ENCODE results near the gene COL19A1. TPM values are rescaled to one million over a fixed set of nuclear protein-coding genes. Genes with fewer than 3 reads are reported as not detected.

COL19A1 gene
- total and polyA plus RNA-seq, 9 donors, result 0.20 to 0.23 TPM; not detected in 7

DNA sequence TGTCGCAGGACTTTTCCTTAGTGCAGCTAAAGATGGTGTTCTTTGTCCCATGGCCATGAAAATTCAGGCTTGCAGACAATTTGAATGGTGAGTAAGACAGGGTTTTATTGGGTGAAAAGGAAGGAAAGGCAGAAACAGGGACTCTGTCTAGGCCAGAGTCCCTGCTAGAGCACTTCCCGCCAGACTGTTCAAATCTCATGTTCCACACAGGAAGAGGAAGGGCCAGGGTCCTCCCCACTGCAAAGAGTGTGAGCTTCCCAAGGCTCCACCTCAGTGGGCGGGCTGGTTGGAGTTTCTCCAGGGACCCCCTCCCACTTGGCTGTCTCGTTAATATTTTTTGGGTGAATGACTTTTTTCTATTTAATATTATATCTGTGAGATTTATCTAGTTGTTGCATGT is 29.0 kb downstream of the COL19A1 start:
- intact Hi-C loops (cut with DNase I), result no loop called here
- TF ChIP-seq EP300 (IDR thresholded peaks at IDR 0.05), result no peak
- TF ChIP-seq, protein P1, sequence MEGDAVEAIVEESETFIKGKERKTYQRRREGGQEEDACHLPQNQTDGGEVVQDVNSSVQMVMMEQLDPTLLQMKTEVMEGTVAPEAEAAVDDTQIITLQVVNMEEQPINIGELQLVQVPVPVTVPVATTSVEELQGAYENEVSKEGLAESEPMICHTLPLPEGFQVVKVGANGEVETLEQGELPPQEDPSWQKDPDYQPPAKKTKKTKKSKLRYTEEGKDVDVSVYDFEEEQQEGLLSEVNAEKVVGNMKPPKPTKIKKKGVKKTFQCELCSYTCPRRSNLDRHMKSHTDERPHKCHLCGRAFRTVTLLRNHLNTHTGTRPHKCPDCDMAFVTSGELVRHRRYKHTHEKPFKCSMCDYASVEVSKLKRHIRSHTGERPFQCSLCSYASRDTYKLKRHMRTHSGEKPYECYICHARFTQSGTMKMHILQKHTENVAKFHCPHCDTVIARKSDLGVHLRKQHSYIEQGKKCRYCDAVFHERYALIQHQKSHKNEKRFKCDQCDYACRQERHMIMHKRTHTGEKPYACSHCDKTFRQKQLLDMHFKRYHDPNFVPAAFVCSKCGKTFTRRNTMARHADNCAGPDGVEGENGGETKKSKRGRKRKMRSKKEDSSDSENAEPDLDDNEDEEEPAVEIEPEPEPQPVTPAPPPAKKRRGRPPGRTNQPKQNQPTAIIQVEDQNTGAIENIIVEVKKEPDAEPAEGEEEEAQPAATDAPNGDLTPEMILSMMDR (IDR thresholded peaks at IDR 0.05), result no peak
- no peak for TF ChIP-seq POLR2A (IDR thresholded peaks at IDR 0.05)
- Histone ChIP-seq H3K27me3 (no peaks in the 10 kb centered on the region), H3K4me1 (ENCODE audit: insufficient read depth) (no peaks in the 10 kb centered on the region), H3K4me3 (no peak overlapping the region), H3K27ac (no peak overlapping the region), H3K9me3 (no peaks in the 10 kb centered on the region), H3K36me3 (no peaks in the 10 kb centered on the region)
- WGBS, 3 donors, result 91 to 95% (median 94%) methylated on average over 4 of the region's 4 CpGs
- no peak for DNase-seq

DNA sequence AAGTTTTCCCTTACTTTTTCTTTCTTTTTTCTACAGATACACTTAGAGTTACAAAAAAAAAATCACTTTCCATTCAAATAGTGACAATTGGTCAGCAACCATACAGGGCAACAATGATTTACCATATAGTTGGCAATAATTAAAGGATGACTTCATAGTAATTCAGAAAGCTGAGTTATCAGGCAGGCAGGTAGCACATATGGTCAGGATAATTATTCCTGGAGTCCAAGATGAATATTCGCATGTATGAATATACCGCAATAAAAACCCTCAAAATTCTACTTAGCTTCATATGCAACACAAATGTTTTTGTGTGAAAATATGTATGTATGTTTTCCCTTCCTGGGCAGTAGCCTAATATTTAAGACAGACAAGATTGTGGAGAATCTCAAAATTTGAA is 34.5 kb downstream of the COL19A1 start:
- H3K36me3 ChIP-seq, result no peaks in the 10 kb centered on the region
- intact Hi-C loops (cut with DNase I), result no loop called here
- WGBS, 3 donors, result 91 to 94% (median 92%) methylated on average over 2 of the region's 2 CpGs
- TF ChIP-seq, protein P1 (IDR thresholded peaks at IDR 0.05), result no peak
- TF ChIP-seq POLR2A (IDR thresholded peaks at IDR 0.05) (no peak), EP300 (IDR thresholded peaks at IDR 0.05) (no peak)
- no peak overlapping the region for H3K27ac ChIP-seq
- H3K4me1 ChIP-seq (ENCODE audit: insufficient read depth), result no peaks in the 10 kb centered on the region
- H3K27me3 ChIP-seq, result no peaks in the 10 kb centered on the region
- no peak overlapping the region for H3K4me3 ChIP-seq
- H3K9me3 ChIP-seq, result no peaks in the 10 kb centered on the region
- no peak for DNase-seq

DNA sequence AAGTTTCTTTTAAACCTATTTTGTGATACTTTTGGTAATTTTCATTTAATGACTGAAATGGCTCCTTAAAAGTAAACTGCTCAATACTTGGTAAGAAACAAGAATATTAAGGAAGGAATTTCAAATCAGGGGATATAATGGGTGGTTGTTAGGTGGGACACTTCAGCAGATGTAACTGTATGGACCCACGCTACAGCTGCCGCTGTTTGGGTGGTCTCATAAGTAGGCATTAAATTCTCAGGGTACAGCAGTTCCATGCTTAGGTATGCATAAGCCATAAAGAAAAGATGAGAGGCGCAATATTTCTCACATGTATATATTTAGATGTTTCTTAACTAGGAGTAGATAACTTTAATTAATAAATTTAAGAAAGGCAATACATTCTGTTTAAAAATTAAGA is 35.0 kb downstream of the COL19A1 start:
- Histone ChIP-seq H3K27me3 (no peaks in the 10 kb centered on the region), H3K27ac (no peak overlapping the region), H3K4me3 (no peak overlapping the region), H3K36me3 (no peaks in the 10 kb centered on the region), H3K9me3 (no peaks in the 10 kb centered on the region), H3K4me1 (ENCODE audit: insufficient read depth) (no peaks in the 10 kb centered on the region)
- intact Hi-C loops (cut with DNase I), result no loop called here
- TF ChIP-seq POLR2A (IDR thresholded peaks at IDR 0.05), result no peak
- no peak for TF ChIP-seq EP300 (IDR thresholded peaks at IDR 0.05)
- TF ChIP-seq, protein P1 (IDR thresholded peaks at IDR 0.05), result no peak
- 92 to 98% (median 95%) methylated on average over 3 of the region's 3 CpGs for WGBS, 3 donors
- no peak for DNase-seq

DNA sequence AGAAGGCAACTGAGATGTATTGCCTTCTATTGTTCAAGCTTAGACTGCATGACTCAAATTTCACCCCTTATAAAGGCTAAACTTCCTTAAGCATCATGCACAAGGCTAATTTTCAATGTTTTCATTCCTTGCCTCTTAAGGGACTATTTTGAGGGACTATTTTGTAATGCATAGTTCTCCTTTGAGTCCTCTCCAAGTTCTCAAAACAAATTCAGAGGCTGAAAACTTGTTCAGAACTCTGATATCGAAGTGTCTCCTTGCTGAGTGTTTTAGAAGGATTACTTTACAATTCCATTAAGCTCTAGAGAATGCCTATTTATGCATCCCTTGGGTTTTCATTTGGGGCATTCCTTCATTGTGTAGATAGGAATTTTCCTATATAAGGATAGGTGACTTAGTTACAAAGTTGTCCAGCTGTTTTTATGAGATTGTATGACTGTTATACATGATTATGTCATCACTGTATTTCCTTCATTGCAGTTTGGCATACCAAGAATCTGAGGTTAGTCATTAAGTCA is 41.7 kb downstream of the COL19A1 start:
- intact Hi-C loops (cut with DNase I), result no loop called here
- no peak for DNase-seq
- no peaks in the 10 kb centered on the region for H3K36me3 ChIP-seq
- WGBS, 3 donors, result 49 to 58% (median 50%) methylated on average over 1 of the region's 1 CpG
- H3K27ac ChIP-seq, result no peak overlapping the region
- TF ChIP-seq EP300 (IDR thresholded peaks at IDR 0.05) (no peak), POLR2A (IDR thresholded peaks at IDR 0.05) (no peak)
- TF ChIP-seq, protein P1 (IDR thresholded peaks at IDR 0.05), result no peak
- H3K4me1 ChIP-seq (ENCODE audit: insufficient read depth), result no peaks in the 10 kb centered on the region
- no peaks in the 10 kb centered on the region for H3K27me3 ChIP-seq
- H3K9me3 ChIP-seq, result no peaks in the 10 kb centered on the region
- no peak overlapping the region for H3K4me3 ChIP-seq

Data from ovary (tissue), 9 donors.